ENCODE results near the gene MCF2L. TPM values are rescaled to one million over a fixed set of nuclear protein-coding genes. Genes with fewer than 3 reads are reported as not detected.
A peak's percentile ranks its signal among the peaks of the same experiment; 100 is the strongest.

The MCF2L gene
- total RNA-seq, 1 donor from 2014 or later, result 146 TPM

GRCh38 chr13:112997188-112998130, 28.4 kb downstream of the MCF2L start:
- no peak for DNase-seq

DNA sequence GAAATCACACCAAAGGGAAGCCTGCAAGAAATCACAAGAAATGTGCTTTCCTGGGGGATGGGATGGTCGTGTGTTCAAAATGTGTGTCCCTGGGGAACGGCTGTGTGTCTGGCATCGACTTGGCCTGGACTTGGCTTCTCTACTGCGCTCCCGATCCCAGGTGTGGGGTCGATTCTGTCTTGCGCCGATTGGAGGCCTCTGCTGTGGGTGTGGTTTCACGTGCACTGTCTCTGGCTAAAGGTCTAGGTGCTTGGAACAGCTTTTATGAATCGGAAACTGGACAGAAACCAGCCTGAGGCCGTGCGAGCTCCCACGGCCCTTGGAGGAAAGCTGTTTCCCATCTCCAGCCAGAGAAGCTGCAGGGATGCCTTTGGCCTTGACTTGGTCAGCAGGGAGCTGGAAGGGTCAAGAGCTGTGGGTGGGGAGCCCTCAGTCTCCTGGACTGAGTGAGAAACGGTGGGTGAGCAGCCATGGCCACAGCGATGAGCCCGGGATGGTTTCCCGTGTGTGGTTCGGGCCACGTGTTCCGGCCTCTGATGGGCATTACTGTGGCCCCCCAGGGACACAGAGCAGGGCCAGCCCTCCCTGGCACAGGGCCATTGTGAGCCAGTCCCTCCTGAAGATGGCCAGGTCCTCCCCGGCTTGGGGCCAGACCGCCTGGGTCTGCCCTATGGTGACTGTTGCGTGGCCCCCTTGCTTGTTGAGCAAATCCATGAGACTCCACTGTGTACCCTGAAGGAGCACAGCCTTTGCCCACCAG, 29.7 kb downstream of the MCF2L start:
- no peak for DNase-seq

- DNase-seq, result no peak
Measured at GRCh38 chr13:112999414-113000177, 30.6 kb downstream of the MCF2L start.

DNA sequence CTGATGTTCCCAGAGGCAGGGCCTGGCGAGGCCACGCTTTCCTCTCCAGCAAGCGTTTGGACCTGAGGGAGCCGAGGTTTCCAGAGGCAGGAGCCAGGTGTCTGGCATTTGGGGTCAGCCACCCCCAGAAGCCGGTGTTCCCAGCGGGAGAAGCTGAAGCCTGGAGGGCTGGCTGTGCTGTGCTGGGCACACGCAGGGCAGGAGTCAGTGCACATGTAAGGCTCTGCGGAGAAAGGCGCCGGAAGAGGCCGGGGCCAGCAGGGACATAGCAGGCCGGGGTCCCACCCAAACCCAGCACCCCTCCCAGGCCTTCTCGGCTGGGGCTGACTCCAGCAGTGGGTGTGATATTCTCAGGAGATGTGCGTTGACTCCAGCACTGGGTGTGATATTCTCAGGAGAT, 31.6 kb downstream of the MCF2L start:
- DNase-seq, result no peak

- DNase-seq, result peak; percentile 54
Measured at GRCh38 chr13:113001241-113002140, 32.5 kb downstream of the MCF2L start.

- no peak for DNase-seq
Measured at GRCh38 chr13:113002206-113002912, 33.3 kb downstream of the MCF2L start.

DNA sequence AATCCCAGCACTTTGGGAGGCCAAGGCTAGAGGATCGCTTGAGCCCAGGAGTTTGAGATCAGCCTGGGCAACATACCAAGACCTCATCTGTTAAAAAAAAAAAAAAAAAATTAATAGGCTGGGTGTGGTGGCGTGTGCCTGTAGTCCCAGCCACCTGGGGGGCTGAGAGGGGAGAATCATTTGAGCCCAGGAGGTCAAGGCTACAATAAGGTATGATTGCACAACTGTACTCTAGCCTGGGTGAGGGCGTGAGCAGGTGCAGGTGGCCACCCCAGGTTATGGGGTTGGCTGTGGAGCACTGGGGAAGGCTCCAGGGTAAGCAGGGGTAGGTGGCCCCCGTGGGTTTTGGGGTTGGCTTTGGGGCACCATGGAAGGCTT, 33.9 kb downstream of the MCF2L start:
- no peak for DNase-seq

DNA sequence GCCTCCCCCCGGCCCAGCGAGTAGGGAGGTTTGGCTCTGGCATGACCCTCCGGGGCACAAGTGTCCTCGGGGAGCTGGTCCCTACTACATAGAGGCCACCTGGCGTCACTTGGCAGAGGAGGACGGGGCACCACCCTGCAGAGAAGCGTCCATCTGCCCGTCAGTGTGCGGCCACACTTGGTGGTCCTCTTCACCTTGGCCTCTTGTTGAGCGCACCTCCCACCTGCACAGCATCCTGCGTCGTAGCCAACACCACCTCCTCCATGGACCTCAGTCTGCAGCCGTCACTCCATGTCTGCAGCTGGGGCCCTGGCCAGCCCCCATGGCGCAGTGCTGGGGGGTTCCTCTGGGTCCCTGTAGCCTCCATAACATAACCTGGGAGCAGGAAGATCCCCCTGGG, 35.1 kb downstream of the MCF2L start:
- DNase-seq, result no peak

DNA sequence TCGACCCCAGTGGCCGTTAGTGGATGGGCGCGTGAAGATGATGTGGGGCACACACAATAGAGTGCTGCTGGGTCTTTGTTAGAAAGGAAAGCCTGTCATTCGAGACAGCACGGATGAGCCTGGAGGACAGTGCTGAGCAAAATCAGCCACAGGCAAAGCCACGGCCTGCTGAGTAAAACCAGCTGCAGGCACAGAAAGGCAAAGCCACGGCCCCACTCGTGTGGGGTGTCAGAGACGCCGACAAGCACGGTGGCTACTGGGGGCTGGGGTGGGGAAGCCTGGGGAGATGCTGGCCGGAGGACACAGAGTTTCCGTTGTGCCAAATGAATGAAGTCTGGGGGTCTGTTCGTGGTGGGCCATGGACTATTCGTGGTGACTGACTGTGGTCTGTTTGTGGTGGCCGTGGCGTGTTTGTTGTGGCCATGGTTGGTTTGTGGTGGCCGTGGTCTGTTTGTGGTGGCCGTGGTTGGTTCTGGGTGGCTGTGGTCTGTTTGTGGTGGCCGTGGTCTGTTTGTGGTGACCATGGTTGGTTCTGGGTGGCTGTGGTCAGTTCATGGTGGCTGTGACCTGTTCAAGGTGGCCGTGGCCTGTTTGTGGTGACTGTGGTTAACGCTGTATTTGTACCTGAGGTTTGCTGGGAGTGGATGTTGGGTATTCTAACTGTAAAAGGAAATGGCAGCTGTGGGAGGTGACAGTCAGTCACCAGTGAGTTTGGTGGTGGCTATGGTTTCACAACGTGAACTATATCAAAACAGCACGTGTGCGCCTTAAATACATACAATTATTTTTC, 36.3 kb downstream of the MCF2L start:
- no peak for DNase-seq

DNA sequence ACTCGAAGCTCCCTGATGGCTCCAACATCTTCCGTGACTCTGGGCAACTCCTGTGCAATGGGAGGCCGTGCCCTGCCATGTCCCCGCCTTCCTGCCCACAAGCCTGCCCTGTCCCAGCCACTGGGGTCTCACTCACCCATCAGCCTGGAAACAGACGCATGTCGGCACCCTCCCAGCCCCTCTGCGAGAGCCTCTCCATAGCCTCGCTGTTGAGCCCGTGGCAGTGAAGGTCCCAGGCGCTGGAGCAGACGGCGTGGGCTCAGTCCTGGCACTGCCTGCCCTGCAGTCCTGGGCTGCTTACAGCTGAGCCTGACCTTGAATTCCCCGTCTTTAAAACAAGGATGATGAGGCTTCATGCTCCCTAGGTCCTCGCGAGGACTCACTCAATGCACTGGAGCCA, 37.0 kb downstream of the MCF2L start:
- DNase-seq, result no peak

DNA sequence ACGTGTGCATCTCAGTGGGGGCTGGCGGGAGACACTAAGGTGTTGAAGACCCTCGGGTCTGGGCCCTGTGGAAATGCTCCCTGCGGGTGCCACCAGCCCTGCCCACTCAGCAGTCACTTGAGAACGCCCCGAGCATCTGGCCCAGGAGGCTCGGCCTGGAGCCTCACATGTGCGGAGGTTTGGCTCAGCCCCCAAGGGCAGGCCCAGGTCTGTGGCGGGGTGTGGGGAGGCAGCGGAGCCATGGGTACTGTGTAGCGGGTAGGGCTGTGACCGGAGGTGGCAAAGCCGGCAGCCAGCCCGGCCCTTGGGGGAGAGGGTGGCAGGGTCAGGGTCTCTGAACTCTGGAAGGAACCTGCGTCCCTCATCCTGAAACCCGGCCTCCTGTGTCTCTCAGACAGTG, 37.6 kb downstream of the MCF2L start:
- DNase-seq, result no peak

DNA sequence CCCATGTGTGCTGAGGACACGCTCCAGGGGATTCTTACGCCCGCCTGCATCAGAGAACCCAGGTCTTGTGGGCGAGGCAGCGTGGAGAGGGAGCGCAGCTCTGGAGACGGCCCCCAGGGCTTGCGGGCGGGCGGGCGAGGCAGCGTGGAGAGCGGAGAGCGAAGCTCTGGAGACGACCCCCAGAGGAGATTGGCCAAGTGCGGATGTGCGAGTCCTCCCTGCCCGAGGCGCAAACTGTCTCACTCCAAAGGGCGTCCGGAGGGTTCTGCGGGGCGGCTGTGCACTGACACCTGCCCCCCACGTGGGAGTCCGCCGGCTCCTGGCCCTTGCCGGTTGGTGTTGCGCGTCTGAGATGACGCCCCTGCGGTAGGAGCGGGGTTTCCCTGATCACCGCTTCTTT, 39.8 kb downstream of the MCF2L start:
- no peak for DNase-seq

- DNase-seq, result no peak
Measured at GRCh38 chr13:113009743-113010509, 40.9 kb downstream of the MCF2L start.

- no peak for DNase-seq
Measured at GRCh38 chr13:113010510-113010865, 41.5 kb downstream of the MCF2L start.

DNA sequence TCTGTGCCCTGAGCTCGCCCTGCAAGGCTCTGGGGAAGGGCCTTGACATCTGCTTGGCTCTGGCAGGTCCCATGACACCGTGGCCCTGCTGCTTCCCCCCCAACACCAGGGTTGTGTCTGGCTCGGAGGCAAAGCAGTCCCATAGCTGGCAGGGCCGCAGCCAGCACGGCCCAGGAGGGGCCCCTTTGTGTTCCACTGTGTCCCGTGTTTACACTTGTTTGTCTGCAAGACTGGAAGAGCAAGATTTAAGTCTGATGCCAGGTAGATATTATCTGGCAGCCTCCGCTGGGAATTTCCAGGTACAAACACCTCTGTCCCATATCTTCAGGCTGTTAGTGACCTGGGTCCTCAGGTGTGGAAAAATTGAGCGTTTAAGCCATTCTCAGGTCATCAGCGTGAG, 44.3 kb downstream of the MCF2L start:
- DNase-seq, result no peak

GRCh38 chr13:113013878-113014751, 45.1 kb downstream of the MCF2L start:
- DNase-seq, result no peak

GRCh38 chr13:113014752-113015745, 46.0 kb downstream of the MCF2L start:
- no peak for DNase-seq

All from occipital lobe (tissue), 2 donors.